Measurements from ENCODE around the gene SCGB2B2. TPM values are rescaled to one million over a fixed set of nuclear protein-coding genes. Genes with fewer than 3 reads are reported as not detected.

SCGB2B2 gene
- total RNA-seq, 1 experiment from 2014 or later: not detected

DNA sequence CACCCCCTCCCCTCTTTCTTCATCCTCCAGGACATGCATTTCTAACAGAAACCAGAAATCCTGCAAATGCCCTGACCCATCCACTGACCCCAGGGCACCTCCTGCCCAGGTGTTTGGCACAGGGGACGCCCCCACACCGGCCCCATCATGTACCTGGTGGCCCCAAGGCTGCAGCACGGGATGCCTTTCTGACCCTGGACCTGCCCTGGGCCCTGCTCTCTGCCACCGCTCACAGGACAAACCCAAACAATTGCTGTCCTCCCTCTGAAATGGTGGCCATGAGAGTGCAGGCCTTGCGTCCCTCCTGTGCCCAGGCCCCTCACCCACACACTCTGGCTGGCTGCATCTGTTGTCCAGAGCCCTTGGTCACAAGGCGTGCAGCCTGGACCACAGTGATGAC lies 12.1 kb downstream of the SCGB2B2 start:
- Histone ChIP-seq H3K9me3 (replicated peaks) (no peaks in the 10 kb centered on the region), H3K27me3 (no peaks in the 10 kb centered on the region), H3K36me3 (no peaks in the 10 kb centered on the region), H3K4me1 (no peaks in the 10 kb centered on the region), H3K4me3 (no peak overlapping the region), H3K27ac (no peak overlapping the region)
- DNase-seq: no peak

DNA sequence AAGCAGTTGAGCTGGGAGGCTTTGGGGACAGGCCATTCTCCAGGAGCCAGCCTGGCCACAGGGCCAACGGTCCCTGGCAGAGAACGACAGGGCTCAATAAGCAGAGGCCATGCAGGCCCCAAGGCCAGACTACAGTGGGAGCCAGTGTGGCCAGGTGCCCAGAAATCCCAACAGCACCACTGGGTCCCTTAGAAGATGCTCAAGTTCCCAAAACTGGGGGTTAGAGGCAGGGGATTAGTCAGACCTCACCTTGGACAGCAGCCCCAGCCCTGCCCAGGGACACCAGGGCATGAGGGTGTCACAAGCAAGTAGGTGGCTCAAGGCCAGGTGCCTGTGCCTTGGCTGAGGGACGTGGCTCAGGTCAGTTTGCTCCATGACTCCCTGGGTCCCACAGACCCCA lies 12.8 kb downstream of the SCGB2B2 start:
- Histone ChIP-seq H3K27me3 (no peaks in the 10 kb centered on the region), H3K9me3 (replicated peaks) (no peaks in the 10 kb centered on the region), H3K27ac (no peak overlapping the region), H3K4me3 (no peak overlapping the region), H3K36me3 (no peaks in the 10 kb centered on the region), H3K4me1 (no peaks in the 10 kb centered on the region)
- DNase-seq: no peak

DNA sequence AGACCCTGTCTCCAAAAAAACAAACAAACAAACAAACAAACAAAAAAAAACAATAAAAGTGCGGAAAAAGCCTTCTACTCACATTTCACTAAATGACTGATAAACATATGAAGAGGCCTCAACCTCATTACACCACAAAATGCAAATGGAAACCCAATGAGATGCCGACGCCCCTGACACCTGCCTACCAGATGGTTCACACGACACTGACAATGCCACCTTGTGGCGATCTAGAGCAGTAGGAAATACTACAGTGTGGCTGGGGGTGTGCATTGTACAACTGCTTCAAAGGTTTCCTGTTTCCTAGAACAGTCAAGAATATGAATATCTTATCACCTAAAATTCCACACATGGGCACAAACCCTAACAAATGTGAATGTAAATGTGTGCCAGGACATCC lies 14.0 kb downstream of the SCGB2B2 start:
- Histone ChIP-seq H3K9me3 (replicated peaks) (no peaks in the 10 kb centered on the region), H3K27ac (no peak overlapping the region), H3K4me1 (no peaks in the 10 kb centered on the region), H3K27me3 (no peaks in the 10 kb centered on the region), H3K36me3 (no peaks in the 10 kb centered on the region), H3K4me3 (no peak overlapping the region)
- peak in 1 of 2 experiments; percentile 53 for DNase-seq

DNA sequence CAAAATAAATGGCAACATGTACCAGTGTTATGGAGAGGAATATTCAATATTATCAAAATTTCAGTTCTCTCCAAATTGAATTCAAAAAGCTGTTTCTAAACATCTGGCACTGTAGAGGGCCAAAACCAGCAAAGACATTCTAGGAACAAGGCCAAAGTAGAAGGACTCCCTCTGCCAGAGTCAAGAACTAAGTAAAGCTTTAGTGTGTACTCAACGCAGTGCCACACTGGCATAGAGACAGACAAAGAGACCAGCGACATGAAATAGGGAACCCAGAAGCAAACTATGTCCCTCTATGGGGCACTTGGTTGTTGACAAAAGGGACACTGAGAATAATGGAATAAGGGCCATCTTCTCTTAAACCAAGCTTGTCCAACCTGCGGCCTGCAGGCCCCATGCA lies 15.6 kb downstream of the SCGB2B2 start:
- Histone ChIP-seq H3K4me3 (no peak overlapping the region), H3K27me3 (no peaks in the 10 kb centered on the region), H3K4me1 (no peaks in the 10 kb centered on the region), H3K9me3 (replicated peaks) (no peaks in the 10 kb centered on the region), H3K36me3 (no peaks in the 10 kb centered on the region), H3K27ac (no peak overlapping the region)
- no peak for DNase-seq

DNA sequence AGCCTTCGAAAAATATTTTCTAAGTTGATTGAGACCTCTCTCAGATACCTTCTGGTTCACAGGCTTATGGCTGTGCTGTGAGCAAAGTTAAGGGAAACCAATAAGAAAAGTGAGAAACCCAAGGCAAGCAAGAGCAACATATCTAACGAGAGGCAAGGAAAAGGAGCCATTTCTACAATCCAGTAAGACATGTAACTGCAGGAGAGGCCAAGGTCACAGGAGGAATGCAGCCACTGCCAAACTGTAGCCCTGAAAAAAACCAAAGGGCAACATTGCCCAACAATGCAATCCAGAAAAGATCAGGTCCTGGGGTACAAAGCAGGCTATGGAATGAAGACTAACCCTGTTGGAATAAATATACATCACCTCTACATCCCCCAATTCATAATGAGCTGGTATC lies 21.3 kb downstream of the SCGB2B2 start:
- H3K27me3 ChIP-seq: no peaks in the 10 kb centered on the region
- H3K36me3 ChIP-seq: no peaks in the 10 kb centered on the region
- H3K27ac ChIP-seq: no peak overlapping the region

DNA sequence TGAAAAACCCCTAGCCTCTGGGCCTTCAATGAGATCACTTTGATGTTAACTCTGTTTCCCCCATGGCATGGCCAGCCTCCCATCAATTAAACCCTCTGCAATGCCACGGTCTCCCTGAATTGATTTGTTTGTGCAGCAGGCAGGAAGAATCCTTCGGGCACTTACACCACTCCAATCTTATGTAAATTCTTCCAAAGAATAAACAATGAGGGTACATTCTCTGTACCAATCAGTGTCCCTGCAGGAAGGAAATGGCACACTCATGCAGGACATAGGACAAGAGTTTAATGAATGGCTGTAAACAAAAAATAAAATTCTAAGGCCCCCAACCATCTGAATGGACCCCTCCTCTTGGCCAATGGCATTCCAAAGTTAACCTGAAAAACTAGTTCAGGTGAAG lies 22.2 kb downstream of the SCGB2B2 start:
- Histone ChIP-seq H3K4me3 (no peak overlapping the region), H3K27me3 (no peaks in the 10 kb centered on the region), H3K36me3 (no peaks in the 10 kb centered on the region), H3K27ac (no peak overlapping the region), H3K4me1 (no peaks in the 10 kb centered on the region), H3K9me3 (replicated peaks) (0 out of 2 replicates have a peak, but pooled peaks cover 4% of the 10 kb centered on the region)
- no peak for DNase-seq

More for the DNA sequence above, 21.3 kb downstream of the SCGB2B2 start:
- no peaks in the 10 kb centered on the region for H3K4me1 ChIP-seq
- H3K9me3 ChIP-seq (replicated peaks): 0 out of 2 replicates have a peak, but pooled peaks cover 4% of the 10 kb centered on the region
- DNase-seq: no peak
- H3K4me3 ChIP-seq: no peak overlapping the region

DNA sequence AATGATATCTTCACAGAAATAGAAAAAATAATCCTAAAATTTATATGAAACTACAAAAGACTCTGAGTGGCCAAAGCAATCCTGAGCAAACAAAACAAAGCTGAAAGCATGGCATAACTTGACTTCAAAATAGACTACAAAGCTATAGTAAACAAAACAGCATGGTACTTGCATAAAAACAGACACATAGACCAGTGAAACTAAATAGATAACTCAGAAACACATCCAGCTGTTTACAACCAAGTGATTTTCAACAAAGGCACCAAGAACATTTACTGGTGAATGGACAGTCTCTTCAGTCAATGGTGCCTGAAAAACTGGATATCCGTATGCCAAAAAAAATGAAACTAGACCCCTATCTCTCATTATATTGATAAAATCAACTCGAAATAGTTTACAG lies 25.2 kb downstream of the SCGB2B2 start:
- no peak for DNase-seq
- no peak overlapping the region for H3K27ac ChIP-seq
- H3K4me3 ChIP-seq: no peak overlapping the region
- no peaks in the 10 kb centered on the region for H3K27me3 ChIP-seq
- H3K4me1 ChIP-seq: no peaks in the 10 kb centered on the region
- 0 out of 2 replicates have a peak, but pooled peaks cover 4% of the 10 kb centered on the region for H3K9me3 ChIP-seq (replicated peaks)
- H3K36me3 ChIP-seq: no peaks in the 10 kb centered on the region

DNA sequence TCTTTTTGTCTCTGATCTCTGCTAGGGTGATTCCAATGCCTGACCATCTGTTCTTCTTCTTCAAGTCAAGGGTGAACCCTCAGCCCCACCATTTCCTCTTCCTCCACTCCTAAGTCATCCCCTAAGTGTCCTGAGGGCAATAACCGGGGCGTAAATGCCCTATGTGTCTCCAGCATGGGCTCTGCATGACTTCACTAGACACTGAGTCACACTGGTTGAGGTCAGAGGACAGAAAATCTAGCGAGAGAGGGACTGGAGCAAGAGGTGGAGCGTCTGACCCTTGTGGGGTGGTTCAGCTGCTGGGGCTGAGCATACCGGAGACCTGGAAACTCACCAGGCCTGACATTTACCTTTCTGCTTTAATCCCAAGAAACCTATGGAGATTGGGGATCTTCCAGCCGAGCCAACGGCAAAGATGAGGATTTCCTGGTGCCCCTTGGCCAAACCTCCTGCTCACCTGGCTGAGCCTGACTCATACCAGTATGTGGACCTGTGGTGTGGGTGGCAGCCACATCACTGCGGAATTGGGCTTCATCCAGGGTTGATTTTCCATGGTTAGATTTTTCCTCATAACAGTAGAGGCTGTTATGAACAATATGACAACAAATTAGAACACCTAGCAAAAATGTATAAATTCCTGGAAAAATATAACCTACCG lies 26.9 kb downstream of the SCGB2B2 start:
- Histone ChIP-seq H3K4me3 (no peak overlapping the region), H3K36me3 (no peaks in the 10 kb centered on the region), H3K9me3 (replicated peaks) (0 out of 2 replicates have a peak, but pooled peaks cover 4% of the 10 kb centered on the region), H3K27ac (no peak overlapping the region), H3K27me3 (no peaks in the 10 kb centered on the region), H3K4me1 (peaks cover 8% of the 10 kb centered on the region)
- DNase-seq: no peak

DNA sequence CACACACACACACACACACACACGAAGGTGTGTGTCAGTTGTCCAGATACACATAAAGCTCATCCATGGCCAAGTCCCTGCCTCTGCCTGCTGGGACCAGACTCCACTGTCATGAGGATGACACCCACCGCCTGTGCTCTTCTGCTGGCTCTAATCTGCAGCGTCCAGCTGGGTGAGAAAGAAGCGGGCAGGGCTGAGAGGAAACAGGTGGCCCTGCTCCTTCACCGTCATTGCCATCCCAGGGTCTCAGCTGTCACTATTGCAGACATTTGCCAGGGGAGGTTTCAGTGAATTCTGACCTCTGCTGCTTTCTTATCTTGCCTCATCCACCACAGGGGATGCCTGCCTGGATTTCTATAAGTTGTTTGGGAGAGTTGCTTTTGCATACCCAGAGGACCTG lies 31.4 kb downstream of the SCGB2B2 start:
- H3K9me3 ChIP-seq (replicated peaks): no peaks in the 10 kb centered on the region
- peaks cover 8% of the 10 kb centered on the region for H3K4me1 ChIP-seq
- no peaks in the 10 kb centered on the region for H3K36me3 ChIP-seq
- no peaks in the 10 kb centered on the region for H3K27me3 ChIP-seq
- DNase-seq: peak; percentile 74 to 79
- H3K4me3 ChIP-seq: no peak overlapping the region
- no peak overlapping the region for H3K27ac ChIP-seq

DNA sequence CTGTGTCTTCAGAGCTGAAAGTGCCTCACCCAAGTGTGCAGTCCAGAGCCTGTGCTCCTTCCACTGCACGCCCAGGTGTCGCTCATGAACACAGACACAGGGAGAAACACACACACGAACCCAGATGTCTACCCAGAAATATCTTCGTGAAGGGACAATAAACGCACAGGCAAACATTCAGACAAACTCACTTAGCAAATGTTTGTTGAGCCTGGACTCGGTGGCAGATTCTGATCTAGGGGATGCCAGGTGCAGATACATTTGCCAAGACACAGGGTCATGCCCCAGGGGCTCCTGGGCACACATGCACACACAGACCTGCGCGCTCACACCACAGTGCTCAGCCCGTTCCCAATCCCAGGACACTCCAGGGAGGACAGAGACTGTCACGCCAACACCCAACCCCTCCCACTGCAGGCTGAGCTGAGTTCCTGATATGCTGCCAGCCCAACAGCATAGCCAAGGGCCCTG lies 31.9 kb downstream of the SCGB2B2 start:
- peaks cover 8% of the 10 kb centered on the region for H3K4me1 ChIP-seq
- H3K9me3 ChIP-seq (replicated peaks): no peaks in the 10 kb centered on the region
- no peaks in the 10 kb centered on the region; the same call in 1 of the 2 replicates for H3K27me3 ChIP-seq
- no peak for DNase-seq
- H3K27ac ChIP-seq: no peak overlapping the region
- no peak overlapping the region for H3K4me3 ChIP-seq
- no peaks in the 10 kb centered on the region for H3K36me3 ChIP-seq

DNA sequence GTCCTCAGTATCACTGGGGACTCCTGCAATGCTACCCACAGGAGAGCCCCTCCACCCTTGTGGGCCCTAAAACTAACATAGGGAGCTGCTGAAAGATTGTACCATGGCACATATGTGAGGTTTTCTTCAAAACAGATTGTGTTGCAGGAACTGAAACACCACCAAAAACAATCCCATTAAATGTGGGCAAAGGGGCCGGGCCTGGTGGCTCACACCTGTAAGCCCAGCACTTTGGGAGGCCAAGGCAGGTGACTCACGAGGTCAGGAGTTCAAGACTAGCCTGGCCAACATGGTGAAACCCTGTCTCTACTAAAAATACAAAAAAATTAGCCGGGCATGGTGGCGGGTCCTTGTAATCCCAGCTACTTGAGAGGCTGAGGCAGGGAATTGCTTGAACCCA lies 34.7 kb downstream of the SCGB2B2 start:
- no peaks in the 10 kb centered on the region; the same call in 1 of the 2 replicates for H3K27me3 ChIP-seq
- DNase-seq: no peak
- H3K4me3 ChIP-seq: no peak overlapping the region
- no peaks in the 10 kb centered on the region for H3K9me3 ChIP-seq (replicated peaks)
- H3K4me1 ChIP-seq: peaks cover 8% of the 10 kb centered on the region
- H3K36me3 ChIP-seq: no peaks in the 10 kb centered on the region
- H3K27ac ChIP-seq: no peak overlapping the region

DNA sequence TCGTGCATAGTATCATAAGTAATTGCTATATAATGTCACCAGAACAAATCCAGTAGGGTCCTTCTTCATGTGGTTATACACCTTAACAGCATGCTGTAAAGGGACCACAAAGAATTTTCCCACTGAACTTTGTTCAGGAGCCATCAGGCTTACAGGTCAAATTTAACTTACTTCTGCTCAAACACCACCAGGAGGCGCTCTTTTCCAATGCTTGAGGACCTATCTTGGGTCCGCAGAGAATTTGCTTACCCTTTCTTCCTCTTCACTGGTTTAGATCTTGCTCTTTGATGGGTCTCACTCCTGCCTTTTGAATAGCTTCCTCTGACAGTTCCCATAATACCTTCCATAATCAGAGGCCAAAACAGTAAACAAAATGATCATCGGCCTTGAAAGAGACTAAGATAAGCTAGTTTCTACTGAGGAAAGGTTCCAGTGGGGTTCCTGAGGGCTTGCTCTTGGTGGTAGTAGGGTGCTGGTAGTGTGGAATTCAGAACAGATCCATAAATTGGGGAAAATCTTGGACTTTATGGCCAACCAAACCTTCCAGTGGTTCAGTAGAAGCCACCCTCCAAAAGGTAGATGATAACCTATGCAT lies 37.4 kb downstream of the SCGB2B2 start:
- H3K4me3 ChIP-seq: no peak overlapping the region
- H3K4me1 ChIP-seq: no peaks in the 10 kb centered on the region
- H3K27ac ChIP-seq: no peak overlapping the region
- H3K36me3 ChIP-seq: no peaks in the 10 kb centered on the region
- no peaks in the 10 kb centered on the region; the same call in 1 of the 2 replicates for H3K27me3 ChIP-seq
- DNase-seq: peak; percentile 63 to 93
- no peaks in the 10 kb centered on the region for H3K9me3 ChIP-seq (replicated peaks)

DNA sequence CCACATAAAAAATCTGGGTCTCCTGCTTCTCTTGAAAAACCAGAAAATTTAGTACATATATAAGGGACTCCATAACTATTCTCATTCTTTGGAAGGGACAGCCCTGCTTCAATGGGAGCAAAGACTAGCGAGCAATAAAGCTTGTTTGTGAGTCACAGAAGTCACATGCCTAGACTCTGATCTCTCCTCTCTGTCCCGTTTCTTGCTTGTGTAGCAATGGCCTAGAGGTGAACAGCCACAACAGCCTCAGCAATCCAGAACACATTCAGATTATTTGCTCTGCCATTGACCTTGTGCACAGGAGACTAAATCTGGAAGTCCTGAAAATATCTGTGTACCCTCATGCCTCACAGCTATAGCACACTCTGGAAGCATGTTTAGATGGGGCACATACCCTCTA lies 43.2 kb downstream of the SCGB2B2 start:
- Histone ChIP-seq H3K27ac (no peak overlapping the region), H3K4me1 (no peaks in the 10 kb centered on the region), H3K4me3 (no peak overlapping the region), H3K9me3 (replicated peaks) (0 out of 2 replicates have a peak, but pooled peaks cover under 1% of the 10 kb centered on the region), H3K27me3 (no peaks in the 10 kb centered on the region), H3K36me3 (no peaks in the 10 kb centered on the region)
- DNase-seq: no peak
